H1 (cell line): Measurements from ENCODE around the gene FLNA. TPM values are rescaled to one million over a fixed set of nuclear protein-coding genes. Genes with fewer than 3 reads are reported as not detected.

Source experiments
- GTF2F1 ChIP-seq: IDR thresholded peaks from 2 replicates; pipeline ENCODE4 v1.6.1; 2012; ENCODE audit warnings: low read depth, low read length, improper control_type of control experiment, borderline replicate concordance
- HDAC6 ChIP-seq: IDR thresholded peaks from one replicate; pipeline ENCODE4 v1.7.1; 2012; ENCODE audit warnings: low read depth, mild to moderate bottlenecking, inconsistent platforms, low read length, moderate library complexity
- KDM5A ChIP-seq: fragments of 200-600 bp; IDR thresholded peaks from 2 replicates; pipeline ENCODE4 v1.7.1; 2012; ENCODE audit warnings: mild to moderate bottlenecking, low read length, inconsistent platforms, mixed read lengths
- SAP30 ChIP-seq: fragments of 300-600 bp; sonication (generic); IDR thresholded peaks from 2 replicates; pipeline ENCODE4 v1.7.1; 2012; ENCODE audit warnings: low read length, moderate library complexity, mild to moderate bottlenecking, inconsistent platforms; ENCODE audit not compliant: insufficient read depth, insufficient replicate concordance
- SIX5 ChIP-seq: IDR thresholded peaks from 2 replicates; pipeline ENCODE4 v1.6.1; 2011; ENCODE audit warnings: mild to moderate bottlenecking, low read depth, low read length
- SP1 ChIP-seq: IDR thresholded peaks from 2 replicates; pipeline ENCODE4 v1.6.1; 2011; ENCODE audit warnings: low read depth, low read length
- SP4 ChIP-seq: IDR thresholded peaks from 2 replicates; pipeline ENCODE4 v1.6.1; 2012; ENCODE audit warnings: low read length, inconsistent platforms
- SUZ12 ChIP-seq: fragments of 200-600 bp; sonication (generic); IDR thresholded peaks from 2 replicates; pipeline ENCODE4 v1.6.1; 2012; ENCODE audit warnings: mild to moderate bottlenecking, inconsistent platforms, low read length, moderate library complexity, mixed read lengths
- polyA plus RNA-seq, 7 experiments: library from polyadenylated mRNA; depleted of rRNA in 3 of 7; stranded (reverse) in 5 of 7; unstranded in 2 of 7; fragments of >200 nt in 5 of 7; fragments of 200-250 nt in 2 of 7; gene quantifications; 1 replicate in 5 of 7; 2 replicates in 1 of 7; 4 replicates in 1 of 7; pipeline versions ENCODE4 v1.2.1 to v1.2.3, GENCODE V29; 2011 to 2013; ENCODE audit warnings: missing spikeins in 2 of 7, mixed read lengths in 2 of 7
- total RNA-seq: library from RNA; stranded (reverse); fragmentation: NEBNext Ultra II Directional; extraction: Animal tissue kit (Norgen Biotek cat#: 25700); gene quantifications from 2 replicates; pipeline ENCODE4 v1.2.1, GENCODE V29; 2021
- TF ChIP-seq, protein P1 (sequence below): IDR thresholded peaks from 2 replicates; pipeline ENCODE4 v1.6.1; 2011; ENCODE audit warnings: low read length, improper control_type of control experiment
- TF ChIP-seq, protein P2 (sequence below): fragments of 300-600 bp; sonication (generic); IDR thresholded peaks from 2 replicates; pipeline ENCODE4 v1.7.1; 2012; ENCODE audit warnings: low read length, moderate library complexity, mild to moderate bottlenecking, inconsistent platforms; ENCODE audit not compliant: insufficient replicate concordance

The FLNA gene
- total and polyA plus RNA-seq, 2 of the 8 experiments (the other 6 are each of a cell fraction or from before 2014, with no cell fraction given): 315 to 925 TPM

DNA sequence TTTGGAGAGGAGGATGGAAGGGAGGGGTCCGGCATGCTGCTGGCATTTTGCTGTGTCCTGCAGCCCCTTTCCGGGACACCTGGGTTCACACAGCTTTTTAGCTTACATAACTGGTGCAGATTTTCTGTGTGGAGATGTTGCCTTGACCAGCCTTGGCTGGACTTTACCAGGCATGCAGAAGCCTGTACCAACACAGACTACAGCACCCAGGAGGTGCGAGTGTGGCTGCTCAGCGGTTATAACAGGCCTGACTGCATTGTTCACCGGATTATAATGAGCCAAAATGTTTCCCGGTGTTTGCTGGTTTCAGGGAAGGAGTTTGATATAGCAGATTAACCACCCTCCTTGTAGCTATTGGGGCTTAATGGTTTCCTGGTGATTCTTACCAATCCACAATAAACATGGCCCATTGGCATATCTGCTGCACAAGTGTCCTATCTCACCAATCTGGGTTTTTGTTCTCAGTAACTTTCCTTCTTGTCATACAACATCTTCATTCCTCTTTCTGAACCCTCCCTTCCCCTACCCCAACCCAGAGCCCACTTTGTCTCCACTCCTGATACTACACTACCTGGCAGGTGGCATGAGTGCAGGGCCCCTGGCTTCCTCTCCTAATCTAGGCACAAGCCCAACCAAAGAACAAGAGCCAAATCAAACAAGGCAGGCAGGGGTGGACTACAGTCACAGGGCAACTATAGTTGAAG is 27.6 kb upstream of the FLNA start (continued):
- TF ChIP-seq KDM5A (no peak), SP4 (no peak), SP1 (no peak), GTF2F1 (no peak), SAP30 (no peak), HDAC6 (no peak), SUZ12 (no peak), SIX5 (no peak)
- TF ChIP-seq, protein P1, sequence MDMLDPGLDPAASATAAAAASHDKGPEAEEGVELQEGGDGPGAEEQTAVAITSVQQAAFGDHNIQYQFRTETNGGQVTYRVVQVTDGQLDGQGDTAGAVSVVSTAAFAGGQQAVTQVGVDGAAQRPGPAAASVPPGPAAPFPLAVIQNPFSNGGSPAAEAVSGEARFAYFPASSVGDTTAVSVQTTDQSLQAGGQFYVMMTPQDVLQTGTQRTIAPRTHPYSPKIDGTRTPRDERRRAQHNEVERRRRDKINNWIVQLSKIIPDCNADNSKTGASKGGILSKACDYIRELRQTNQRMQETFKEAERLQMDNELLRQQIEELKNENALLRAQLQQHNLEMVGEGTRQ: no peak
- TF ChIP-seq, protein P2, sequence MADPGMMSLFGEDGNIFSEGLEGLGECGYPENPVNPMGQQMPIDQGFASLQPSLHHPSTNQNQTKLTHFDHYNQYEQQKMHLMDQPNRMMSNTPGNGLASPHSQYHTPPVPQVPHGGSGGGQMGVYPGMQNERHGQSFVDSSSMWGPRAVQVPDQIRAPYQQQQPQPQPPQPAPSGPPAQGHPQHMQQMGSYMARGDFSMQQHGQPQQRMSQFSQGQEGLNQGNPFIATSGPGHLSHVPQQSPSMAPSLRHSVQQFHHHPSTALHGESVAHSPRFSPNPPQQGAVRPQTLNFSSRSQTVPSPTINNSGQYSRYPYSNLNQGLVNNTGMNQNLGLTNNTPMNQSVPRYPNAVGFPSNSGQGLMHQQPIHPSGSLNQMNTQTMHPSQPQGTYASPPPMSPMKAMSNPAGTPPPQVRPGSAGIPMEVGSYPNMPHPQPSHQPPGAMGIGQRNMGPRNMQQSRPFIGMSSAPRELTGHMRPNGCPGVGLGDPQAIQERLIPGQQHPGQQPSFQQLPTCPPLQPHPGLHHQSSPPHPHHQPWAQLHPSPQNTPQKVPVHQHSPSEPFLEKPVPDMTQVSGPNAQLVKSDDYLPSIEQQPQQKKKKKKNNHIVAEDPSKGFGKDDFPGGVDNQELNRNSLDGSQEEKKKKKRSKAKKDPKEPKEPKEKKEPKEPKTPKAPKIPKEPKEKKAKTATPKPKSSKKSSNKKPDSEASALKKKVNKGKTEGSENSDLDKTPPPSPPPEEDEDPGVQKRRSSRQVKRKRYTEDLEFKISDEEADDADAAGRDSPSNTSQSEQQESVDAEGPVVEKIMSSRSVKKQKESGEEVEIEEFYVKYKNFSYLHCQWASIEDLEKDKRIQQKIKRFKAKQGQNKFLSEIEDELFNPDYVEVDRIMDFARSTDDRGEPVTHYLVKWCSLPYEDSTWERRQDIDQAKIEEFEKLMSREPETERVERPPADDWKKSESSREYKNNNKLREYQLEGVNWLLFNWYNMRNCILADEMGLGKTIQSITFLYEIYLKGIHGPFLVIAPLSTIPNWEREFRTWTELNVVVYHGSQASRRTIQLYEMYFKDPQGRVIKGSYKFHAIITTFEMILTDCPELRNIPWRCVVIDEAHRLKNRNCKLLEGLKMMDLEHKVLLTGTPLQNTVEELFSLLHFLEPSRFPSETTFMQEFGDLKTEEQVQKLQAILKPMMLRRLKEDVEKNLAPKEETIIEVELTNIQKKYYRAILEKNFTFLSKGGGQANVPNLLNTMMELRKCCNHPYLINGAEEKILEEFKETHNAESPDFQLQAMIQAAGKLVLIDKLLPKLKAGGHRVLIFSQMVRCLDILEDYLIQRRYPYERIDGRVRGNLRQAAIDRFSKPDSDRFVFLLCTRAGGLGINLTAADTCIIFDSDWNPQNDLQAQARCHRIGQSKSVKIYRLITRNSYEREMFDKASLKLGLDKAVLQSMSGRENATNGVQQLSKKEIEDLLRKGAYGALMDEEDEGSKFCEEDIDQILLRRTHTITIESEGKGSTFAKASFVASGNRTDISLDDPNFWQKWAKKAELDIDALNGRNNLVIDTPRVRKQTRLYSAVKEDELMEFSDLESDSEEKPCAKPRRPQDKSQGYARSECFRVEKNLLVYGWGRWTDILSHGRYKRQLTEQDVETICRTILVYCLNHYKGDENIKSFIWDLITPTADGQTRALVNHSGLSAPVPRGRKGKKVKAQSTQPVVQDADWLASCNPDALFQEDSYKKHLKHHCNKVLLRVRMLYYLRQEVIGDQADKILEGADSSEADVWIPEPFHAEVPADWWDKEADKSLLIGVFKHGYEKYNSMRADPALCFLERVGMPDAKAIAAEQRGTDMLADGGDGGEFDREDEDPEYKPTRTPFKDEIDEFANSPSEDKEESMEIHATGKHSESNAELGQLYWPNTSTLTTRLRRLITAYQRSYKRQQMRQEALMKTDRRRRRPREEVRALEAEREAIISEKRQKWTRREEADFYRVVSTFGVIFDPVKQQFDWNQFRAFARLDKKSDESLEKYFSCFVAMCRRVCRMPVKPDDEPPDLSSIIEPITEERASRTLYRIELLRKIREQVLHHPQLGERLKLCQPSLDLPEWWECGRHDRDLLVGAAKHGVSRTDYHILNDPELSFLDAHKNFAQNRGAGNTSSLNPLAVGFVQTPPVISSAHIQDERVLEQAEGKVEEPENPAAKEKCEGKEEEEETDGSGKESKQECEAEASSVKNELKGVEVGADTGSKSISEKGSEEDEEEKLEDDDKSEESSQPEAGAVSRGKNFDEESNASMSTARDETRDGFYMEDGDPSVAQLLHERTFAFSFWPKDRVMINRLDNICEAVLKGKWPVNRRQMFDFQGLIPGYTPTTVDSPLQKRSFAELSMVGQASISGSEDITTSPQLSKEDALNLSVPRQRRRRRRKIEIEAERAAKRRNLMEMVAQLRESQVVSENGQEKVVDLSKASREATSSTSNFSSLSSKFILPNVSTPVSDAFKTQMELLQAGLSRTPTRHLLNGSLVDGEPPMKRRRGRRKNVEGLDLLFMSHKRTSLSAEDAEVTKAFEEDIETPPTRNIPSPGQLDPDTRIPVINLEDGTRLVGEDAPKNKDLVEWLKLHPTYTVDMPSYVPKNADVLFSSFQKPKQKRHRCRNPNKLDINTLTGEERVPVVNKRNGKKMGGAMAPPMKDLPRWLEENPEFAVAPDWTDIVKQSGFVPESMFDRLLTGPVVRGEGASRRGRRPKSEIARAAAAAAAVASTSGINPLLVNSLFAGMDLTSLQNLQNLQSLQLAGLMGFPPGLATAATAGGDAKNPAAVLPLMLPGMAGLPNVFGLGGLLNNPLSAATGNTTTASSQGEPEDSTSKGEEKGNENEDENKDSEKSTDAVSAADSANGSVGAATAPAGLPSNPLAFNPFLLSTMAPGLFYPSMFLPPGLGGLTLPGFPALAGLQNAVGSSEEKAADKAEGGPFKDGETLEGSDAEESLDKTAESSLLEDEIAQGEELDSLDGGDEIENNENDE: no peak
